ENCODE data around the gene KMO. TPM values are rescaled to one million over a fixed set of nuclear protein-coding genes. Genes with fewer than 3 reads are reported as not detected.

The KMO gene
- total and polyA plus RNA-seq, 2 of the 4 experiments (the other 2 are of a cell fraction): not detected

DNA sequence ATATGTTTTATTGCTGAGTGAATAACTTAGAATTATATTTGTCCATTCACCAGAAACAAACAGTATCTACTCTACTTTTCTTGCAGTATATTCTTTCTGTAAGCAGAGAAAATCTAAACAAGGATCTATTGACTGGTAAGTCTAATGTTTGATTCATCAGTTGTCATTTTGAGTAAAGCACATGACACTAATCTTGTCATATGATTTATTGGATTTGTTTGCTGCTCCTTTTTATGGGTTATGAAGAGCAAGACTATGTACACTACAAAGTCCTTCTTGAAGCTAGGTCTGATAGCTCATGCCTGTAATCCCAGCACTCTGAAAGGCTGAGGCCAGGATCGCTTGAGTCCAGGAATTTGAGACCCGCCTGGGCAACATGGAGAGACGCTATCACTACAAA, 23.3 kb downstream of the KMO start:
- POLR2A ChIA-PET (ENCODE audit: unreplicated experiment): no interaction called here
- CTCF ChIA-PET: no interaction called here

More for the DNA sequence above, 23.3 kb downstream of the KMO start:
- Histone ChIP-seq H3K27ac (ENCODE audit: insufficient read depth, low read length) (no peak overlapping the region), H2BK15ac (ENCODE audit: low read depth, low read length) (no peak overlapping the region), H3K9me3 (ENCODE audit: control insufficient read depth, insufficient read depth, low read length) (no peaks in the 10 kb centered on the region), H3K14ac (replicated peaks; ENCODE audit: low read depth, low read length) (no peak overlapping the region), H4K5ac (ENCODE audit: low read depth, low read length) (no peak overlapping the region), H2BK20ac (ENCODE audit: low read depth, low read length) (no peak overlapping the region), H3K4ac (ENCODE audit: low read depth, low read length) (no peak overlapping the region), H3K9ac (ENCODE audit: low read depth, low read length) (no peak overlapping the region), H3K36me3 (ENCODE audit: control insufficient read depth, insufficient read depth, low read length) (no peaks in the 10 kb centered on the region), H4K91ac (ENCODE audit: insufficient read depth, low read depth, low read length) (no peak overlapping the region), H3K4me1 (ENCODE audit: control insufficient read depth, insufficient read depth, low read length) (no peaks in the 10 kb centered on the region), H3K23ac (ENCODE audit: low read depth, low read length) (no peak overlapping the region), H4K20me1 (ENCODE audit: insufficient read depth, low read length) (no peaks in the 10 kb centered on the region), H2AK9ac (replicated peaks; ENCODE audit: low read depth, low read length, poor library complexity) (no peak overlapping the region), H3K9me1 (ENCODE audit: insufficient read depth, low read length) (no peaks in the 10 kb centered on the region), H3K4me3 (ENCODE audit: insufficient read depth, low read depth, low read length) (no peak overlapping the region), H2AFZ (replicated peaks; ENCODE audit: low read length, poor library complexity) (no peak overlapping the region), H2BK120ac (ENCODE audit: low read depth, low read length) (no peak overlapping the region), H3K79me1 (ENCODE audit: low read depth in 1 of 2, low read length in 2 of 2) (no peaks in the 10 kb centered on the region), H2BK5ac (ENCODE audit: low read depth, low read length, poor library complexity, severe bottlenecking) (no peak overlapping the region), H3K18ac (ENCODE audit: low read depth, low read length) (no peak overlapping the region), H4K8ac (ENCODE audit: low read depth in 2 of 2, low read length in 2 of 2) (no peak overlapping the region), H3K56ac (ENCODE audit: extremely low read depth, insufficient read depth, low read length) (no peak overlapping the region), H3K27me3 (ENCODE audit: control insufficient read depth, insufficient read depth, low read length) (no peaks in the 10 kb centered on the region; the same call in 1 of the 2 replicates), H3K4me2 (ENCODE audit: low read depth, low read length) (no peak overlapping the region), H2AK5ac (ENCODE audit: low read depth, low read length) (no peak overlapping the region)
- DNase-seq (no peak), ATAC-seq (ENCODE audit: low read depth) (no peak)
- in situ Hi-C loops (cut with MboI; ENCODE audit: low sequenced_read_pairs) (no loop called here), dilution Hi-C loops (cut with HindIII; ENCODE audit: low sequenced_read_pairs, unreplicated experiment) (no loop called here), intact Hi-C loops (cut with micrococcal nuclease) (no loop called here)
- TF ChIP-seq RFX5 (IDR thresholded peaks at IDR 0.05; ENCODE audit: low read depth, low read length) (no peak), BHLHE40 (IDR thresholded peaks at IDR 0.05; ENCODE audit: low read depth, low read length) (no peak), CHD1 (IDR thresholded peaks at IDR 0.05; ENCODE audit: low read depth, low read length) (no peak), CEBPB (IDR thresholded peaks at IDR 0.05; ENCODE audit: low read depth, low read length) (no peak), ELK1 (IDR thresholded peaks at IDR 0.05; ENCODE audit: borderline replicate concordance, low read depth, low read length) (no peak), USF2 (IDR thresholded peaks at IDR 0.05; ENCODE audit: low read depth, low read length) (no peak), RAD21 (IDR thresholded peaks at IDR 0.05; ENCODE audit: low read length) (no peak), MXI1 (IDR thresholded peaks at IDR 0.05; ENCODE audit: borderline replicate concordance, low read depth, low read length) (no peak), FOS (IDR thresholded peaks at IDR 0.05; ENCODE audit: low read depth, low read length) (no peak), MAFK (IDR thresholded peaks at IDR 0.05; ENCODE audit: low read depth, low read length) (no peak), POLR2A (IDR thresholded peaks at IDR 0.05; ENCODE audit: low read depth, low read length) (no peak), RCOR1 (IDR thresholded peaks at IDR 0.05; ENCODE audit: insufficient replicate concordance, low read length) (no peak), MAZ (IDR thresholded peaks at IDR 0.05; ENCODE audit: borderline replicate concordance, low read depth, low read length) (no peak), NFE2L2 (IDR thresholded peaks at IDR 0.05; ENCODE audit: low read depth, low read length) (no peak), SMC3 (IDR thresholded peaks at IDR 0.05; ENCODE audit: low read depth, low read length) (no peak)
- TF ChIP-seq, protein P1, sequence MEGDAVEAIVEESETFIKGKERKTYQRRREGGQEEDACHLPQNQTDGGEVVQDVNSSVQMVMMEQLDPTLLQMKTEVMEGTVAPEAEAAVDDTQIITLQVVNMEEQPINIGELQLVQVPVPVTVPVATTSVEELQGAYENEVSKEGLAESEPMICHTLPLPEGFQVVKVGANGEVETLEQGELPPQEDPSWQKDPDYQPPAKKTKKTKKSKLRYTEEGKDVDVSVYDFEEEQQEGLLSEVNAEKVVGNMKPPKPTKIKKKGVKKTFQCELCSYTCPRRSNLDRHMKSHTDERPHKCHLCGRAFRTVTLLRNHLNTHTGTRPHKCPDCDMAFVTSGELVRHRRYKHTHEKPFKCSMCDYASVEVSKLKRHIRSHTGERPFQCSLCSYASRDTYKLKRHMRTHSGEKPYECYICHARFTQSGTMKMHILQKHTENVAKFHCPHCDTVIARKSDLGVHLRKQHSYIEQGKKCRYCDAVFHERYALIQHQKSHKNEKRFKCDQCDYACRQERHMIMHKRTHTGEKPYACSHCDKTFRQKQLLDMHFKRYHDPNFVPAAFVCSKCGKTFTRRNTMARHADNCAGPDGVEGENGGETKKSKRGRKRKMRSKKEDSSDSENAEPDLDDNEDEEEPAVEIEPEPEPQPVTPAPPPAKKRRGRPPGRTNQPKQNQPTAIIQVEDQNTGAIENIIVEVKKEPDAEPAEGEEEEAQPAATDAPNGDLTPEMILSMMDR (conservative IDR thresholded peaks at IDR 0.05; ENCODE audit: low read depth, low read length): no peak
- BruUV-seq (replicated peaks): no TSS peak
- no CpG with 5 or more reads among the region's 3 CpGs for WGBS, 2 experiments (ENCODE audit: extremely low coverage in 2 of 2, insufficient read length in 1 of 2)

Data from IMR-90 (cell line).